GM12878 (cell line): ENCODE data around the gene PCF11. TPM values are rescaled to one million over a fixed set of nuclear protein-coding genes. Genes with fewer than 3 reads are reported as not detected.

ENCODE experiments used
- ATAC-seq: fragments of 200-7000 bp; cut with Tn5 transposase; 3 replicates; pipeline ENCODE4 v1.9.1; 2020; ENCODE audit warnings: mild to moderate bottlenecking, moderate library complexity
- BruUV-seq: library from RNA; stranded (reverse); fragments of 400-500 nt; replicated peaks from 2 replicates; lab custom pipeline; 2021; lab: Mats Ljungman, UMichigan
- CTCF ChIA-PET: fragments of 300-600 bp; sonication (Branson Sonifier 250); formaldehyde crosslinking; extraction: SDS; loops from one replicate; lab custom pipeline; 2021; ENCODE audit warnings: inconsistent platforms; lab: Yijun Ruan, JAX
- POLR2A ChIA-PET: fragments of 350-600 bp; formaldehyde crosslinking; extraction: SDS; loops from one replicate; lab custom pipeline; 2021; ENCODE audit warnings: inconsistent platforms; lab: Charles Lee
- RAD21 ChIA-PET: fragments of 300-600 bp; sonication (Branson Sonifier 250); formaldehyde crosslinking; loops from one replicate; lab custom pipeline; 2023; ENCODE audit warnings: antibody characterized with exemption; ENCODE audit not compliant: unreplicated experiment; lab: Charles Lee
- SMC1A ChIA-PET: fragments of 300-600 bp; sonication (Branson Sonifier 250); formaldehyde crosslinking; loops from one replicate; lab custom pipeline; 2023; ENCODE audit not compliant: unreplicated experiment, uncharacterized antibody; lab: Charles Lee
- DNase-seq: peaks from one replicate; pipeline ENCODE4 v3.0.0-alpha.2; 2011; ENCODE audit warnings: low read depth, low spot score
- FAIRE-seq: peaks from 3 replicates; lab custom pipeline; 2011; peaks lifted over from hg19 to GRCh38; lab: Jason Lieb, UNC
- H2AFZ ChIP-seq: 2 replicates; pipeline ENCODE4 v1.6.0; 2011; ENCODE audit warnings: low read depth, low read length, control low read depth; ENCODE audit not compliant: control insufficient read depth
- H3K27ac ChIP-seq: 2 replicates; pipeline ENCODE4 v1.5.1; 2011; ENCODE audit warnings: control low read depth; ENCODE audit not compliant: control insufficient read depth, insufficient read depth
- H3K27me3 ChIP-seq, 2 experiments: replicated peaks in 1 of 2; 2 replicates each; pipeline versions ENCODE4 v1.6.0 to v1.6.1; 2011; ENCODE audit warnings: low read length in 1 of 2; ENCODE audit not compliant: control insufficient read depth in 2 of 2, insufficient read depth in 2 of 2
- H3K36me3 ChIP-seq, 2 experiments: 2 replicates each; pipeline ENCODE4 v1.5.1; 2011; ENCODE audit warnings: low read length in 1 of 2; ENCODE audit not compliant: control insufficient read depth in 2 of 2, insufficient read depth in 2 of 2
- H3K4me1 ChIP-seq: 2 replicates; pipeline ENCODE4 v1.6.1; 2011; ENCODE audit warnings: mild to moderate bottlenecking, low read length, moderate library complexity, mixed read lengths; ENCODE audit not compliant: control insufficient read depth, insufficient read depth
- H3K4me2 ChIP-seq: 2 replicates; pipeline ENCODE4 v1.6.0; 2011; ENCODE audit warnings: control low read depth; ENCODE audit not compliant: control insufficient read depth, insufficient read depth
- H3K4me3 ChIP-seq: fragments of 200-600 bp; sonication (generic); 2 replicates; pipeline ENCODE4 v1.5.1; 2016
- H3K79me2 ChIP-seq: 2 replicates; pipeline ENCODE4 v1.6.0; 2011; ENCODE audit warnings: low read length; ENCODE audit not compliant: control insufficient read depth, insufficient read depth
- H3K9ac ChIP-seq: 2 replicates; pipeline ENCODE4 v1.8.0; 2011; ENCODE audit warnings: low read length, control low read depth, mixed read lengths; ENCODE audit not compliant: control insufficient read depth, insufficient read depth
- H3K9me3 ChIP-seq: replicated peaks from 3 replicates; pipeline ENCODE4 v1.5.1; 2011; ENCODE audit warnings: mild to moderate bottlenecking, low read length; ENCODE audit not compliant: control insufficient read depth, insufficient read depth
- H4K20me1 ChIP-seq: 2 replicates; pipeline ENCODE4 v1.6.0; 2011; ENCODE audit not compliant: control insufficient read depth, insufficient read depth
- EGR1 ChIP-seq, 2 experiments: IDR thresholded peaks; 1 replicate in 1 of 2; 2 replicates in 1 of 2; pipeline ENCODE4 v1.6.1; 2011 to 2012; ENCODE audit warnings: low read depth in 2 of 2, low read length in 2 of 2, borderline replicate concordance in 1 of 2, mild to moderate bottlenecking in 1 of 2, moderate library complexity in 1 of 2
- ETV6 ChIP-seq, 2 experiments: fragments of 450-650 bp in 1 of 2; IDR thresholded peaks in 1 of 2; conservative IDR thresholded peaks in 1 of 2; 2 replicates each; pipeline ENCODE4 v1.6.1; 2014; ENCODE audit warnings: antibody characterized with exemption in 1 of 2, borderline replicate concordance in 1 of 2, low read depth in 1 of 2, mild to moderate bottlenecking in 1 of 2, moderate library complexity in 1 of 2
- IRF4 ChIP-seq: IDR thresholded peaks from 2 replicates; pipeline ENCODE4 v1.6.1; 2011; ENCODE audit warnings: low read depth, low read length
- KDM1A ChIP-seq: fragments of 200-600 bp; sonication (generic); IDR thresholded peaks from 2 replicates; pipeline ENCODE4 v1.6.1; 2016; ENCODE audit warnings: borderline replicate concordance
- MEF2A ChIP-seq: IDR thresholded peaks from 2 replicates; pipeline ENCODE4 v1.6.1; 2011; ENCODE audit warnings: low read depth, mild to moderate bottlenecking, low read length, moderate library complexity; ENCODE audit not compliant: insufficient read depth
- NR2C2 ChIP-seq: IDR thresholded peaks from 2 replicates; pipeline ENCODE4 v1.6.1; 2011; ENCODE audit warnings: borderline replicate concordance, low read depth; ENCODE audit not compliant: control insufficient read depth, insufficient read length
- STAT1 ChIP-seq: fragments of 450-650 bp; conservative IDR thresholded peaks from 2 replicates; pipeline ENCODE4 v1.6.1; 2014; ENCODE audit warnings: antibody characterized with exemption, mild to moderate bottlenecking
- TCF3 ChIP-seq: IDR thresholded peaks from 2 replicates; pipeline ENCODE4 v1.6.1; 2012; ENCODE audit warnings: low read depth, mild to moderate bottlenecking, low read length, borderline replicate concordance; ENCODE audit not compliant: insufficient read depth
- TCF7 ChIP-seq: IDR thresholded peaks from 2 replicates; pipeline ENCODE4 v1.6.1; 2014; ENCODE audit warnings: antibody characterized with exemption, borderline replicate concordance
- YBX1 ChIP-seq: fragments of 450-650 bp; IDR thresholded peaks from 2 replicates; pipeline ENCODE4 v1.6.1; 2016; ENCODE audit warnings: antibody characterized with exemption
- WGBS: methylation state at CpG from one replicate; pipeline ENCODE4 v1.1.6; 2016; ENCODE audit warnings: low lambda C conversion rate; ENCODE audit not compliant: insufficient replicate concordance, insufficient coverage; ENCODE audit errors: missing lambda C conversion rate; 5-methylcytosine and 5-hydroxymethylcytosine counted together
- in situ Hi-C: fragments of 300-500 bp; cut with MboI; formaldehyde crosslinking; loops from 9 replicates; pipeline ENCODE4 v1.14.3; 2018; ENCODE audit warnings: mixed read lengths
- intact Hi-C: fragments of 100-400 bp; cut with micrococcal nuclease; formaldehyde crosslinking; loops from one replicate; pipeline ENCODE4 v1.14.2; 2022; ENCODE audit not compliant: unreplicated experiment
- polyA plus RNA-seq, 11 experiments: library from polyadenylated mRNA; depleted of rRNA in 4 of 11; unstranded in 6 of 11; stranded (reverse) in 5 of 11; fragments of >200 nt; fragmentation: Nextera tagmentation in 4 of 11; fragmentation: Illumina TruSeq in 1 of 11; extraction: Ambion mirVana in 4 of 11; extraction: Trizol in 1 of 11; gene quantifications; 1 replicate in 1 of 11; 2 replicates in 10 of 11; pipeline versions ENCODE4 v1.2.1 to v1.2.3, GENCODE V29; 2011 to 2016; ENCODE audit warnings: inconsistent platforms in 2 of 11, missing spikeins in 2 of 11, low read depth in 1 of 11
- total RNA-seq, 4 experiments: library from RNA; depleted of rRNA in 3 of 4; stranded (reverse); fragments of >200 nt in 3 of 4; fragmentation: Illumina TruSeq in 1 of 4; extraction: Trizol in 1 of 4; gene quantifications; 2 replicates each; pipeline versions ENCODE4 v1.2.1 to v1.2.3, GENCODE V29; 2013 to 2021
- TF ChIP-seq, protein P1 (sequence below): fragments of 450-650 bp; formaldehyde crosslinking; IDR thresholded peaks from 2 replicates; pipeline ENCODE4 v1.5.0; 2022; ENCODE audit warnings: mild to moderate bottlenecking, missing genetic modification characterization
- TF ChIP-seq, protein P2 (sequence below): fragments of 450-650 bp; IDR thresholded peaks from 2 replicates; pipeline ENCODE4 v1.6.1; 2017; ENCODE audit warnings: mild to moderate bottlenecking, low read depth, inconsistent platforms; ENCODE audit not compliant: poor library complexity, severe bottlenecking
- TF ChIP-seq, protein P3 (sequence below): fragments of 450-650 bp; conservative IDR thresholded peaks from 2 replicates; pipeline ENCODE4 v1.6.1; 2017; ENCODE audit warnings: mild to moderate bottlenecking, moderate library complexity

The PCF11 gene
- total and polyA plus RNA-seq, 10 of the 15 experiments (the other 5 are each of a cell fraction or from before 2014, with no cell fraction given), result 9.2 to 90.4 (median 48.0) TPM

DNA sequence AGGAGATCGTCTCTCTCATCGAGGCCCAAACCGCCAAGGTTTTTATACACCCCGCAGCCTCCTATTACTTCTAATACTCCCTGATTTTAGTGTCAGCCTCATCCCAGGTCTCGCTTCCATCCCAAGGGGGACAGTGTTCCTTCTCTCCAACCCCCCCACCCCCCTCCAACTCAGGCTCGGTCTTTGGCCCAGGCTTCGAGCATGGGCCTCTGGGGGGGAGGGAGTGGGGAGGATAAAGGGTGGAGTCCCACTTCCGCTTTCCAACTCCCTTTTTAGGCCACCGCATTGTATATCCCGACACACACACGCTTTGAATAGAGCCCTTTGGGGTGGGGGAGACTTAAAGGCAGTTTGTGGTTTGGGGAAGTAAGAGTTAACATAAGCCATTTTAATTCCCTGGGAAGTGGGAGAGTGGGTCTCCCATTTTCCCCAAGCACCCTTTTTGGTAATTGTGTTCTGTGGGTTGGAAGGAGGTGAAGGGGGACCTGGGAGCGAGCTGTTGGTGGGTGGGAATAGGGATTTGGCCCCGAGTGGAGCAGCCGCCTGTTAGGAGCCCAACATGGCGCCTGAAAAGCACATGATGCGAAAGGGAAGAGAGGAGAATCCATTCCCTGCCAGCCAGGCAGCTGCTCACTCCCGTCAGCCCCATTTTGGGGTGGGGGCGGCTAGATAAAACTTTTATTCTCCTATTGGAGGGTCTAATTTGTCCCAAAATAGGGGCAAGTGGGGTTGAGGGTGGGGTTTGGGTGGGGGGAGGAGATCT is 844 bp downstream of the PCF11 start:
- Histone ChIP-seq H3K36me3 (peaks cover 0 to 13% of the 10 kb centered on the region in 2 experiments; a peak in 2 of 4 replicates), H3K4me1 (peaks cover 3% of the 10 kb centered on the region)
- RAD21 ChIA-PET, result interaction anchor here (1.0 to 2.9 kb wide), 12 partner anchors 41 to 257 kb away, joined by 3 to 27 read pairs (median 7); partner anchors contain the start of genes DDIAS, PRCP and RAB30
- no peak for TF ChIP-seq STAT1
- TF ChIP-seq, protein P1, sequence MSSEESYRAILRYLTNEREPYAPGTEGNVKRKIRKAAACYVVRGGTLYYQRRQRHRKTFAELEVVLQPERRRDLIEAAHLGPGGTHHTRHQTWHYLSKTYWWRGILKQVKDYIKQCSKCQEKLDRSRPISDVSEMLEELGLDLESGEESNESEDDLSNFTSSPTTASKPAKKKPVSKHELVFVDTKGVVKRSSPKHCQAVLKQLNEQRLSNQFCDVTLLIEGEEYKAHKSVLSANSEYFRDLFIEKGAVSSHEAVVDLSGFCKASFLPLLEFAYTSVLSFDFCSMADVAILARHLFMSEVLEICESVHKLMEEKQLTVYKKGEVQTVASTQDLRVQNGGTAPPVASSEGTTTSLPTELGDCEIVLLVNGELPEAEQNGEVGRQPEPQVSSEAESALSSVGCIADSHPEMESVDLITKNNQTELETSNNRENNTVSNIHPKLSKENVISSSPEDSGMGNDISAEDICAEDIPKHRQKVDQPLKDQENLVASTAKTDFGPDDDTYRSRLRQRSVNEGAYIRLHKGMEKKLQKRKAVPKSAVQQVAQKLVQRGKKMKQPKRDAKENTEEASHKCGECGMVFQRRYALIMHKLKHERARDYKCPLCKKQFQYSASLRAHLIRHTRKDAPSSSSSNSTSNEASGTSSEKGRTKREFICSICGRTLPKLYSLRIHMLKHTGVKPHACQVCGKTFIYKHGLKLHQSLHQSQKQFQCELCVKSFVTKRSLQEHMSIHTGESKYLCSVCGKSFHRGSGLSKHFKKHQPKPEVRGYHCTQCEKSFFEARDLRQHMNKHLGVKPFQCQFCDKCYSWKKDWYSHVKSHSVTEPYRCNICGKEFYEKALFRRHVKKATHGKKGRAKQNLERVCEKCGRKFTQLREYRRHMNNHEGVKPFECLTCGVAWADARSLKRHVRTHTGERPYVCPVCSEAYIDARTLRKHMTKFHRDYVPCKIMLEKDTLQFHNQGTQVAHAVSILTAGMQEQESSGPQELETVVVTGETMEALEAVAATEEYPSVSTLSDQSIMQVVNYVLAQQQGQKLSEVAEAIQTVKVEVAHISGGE (CRISPR knock-in tag), result no peak
- no peak for TF ChIP-seq YBX1
- no peak for TF ChIP-seq TCF7
- no peak for TF ChIP-seq KDM1A
- no peak for TF ChIP-seq MEF2A
- TF ChIP-seq, protein P2, sequence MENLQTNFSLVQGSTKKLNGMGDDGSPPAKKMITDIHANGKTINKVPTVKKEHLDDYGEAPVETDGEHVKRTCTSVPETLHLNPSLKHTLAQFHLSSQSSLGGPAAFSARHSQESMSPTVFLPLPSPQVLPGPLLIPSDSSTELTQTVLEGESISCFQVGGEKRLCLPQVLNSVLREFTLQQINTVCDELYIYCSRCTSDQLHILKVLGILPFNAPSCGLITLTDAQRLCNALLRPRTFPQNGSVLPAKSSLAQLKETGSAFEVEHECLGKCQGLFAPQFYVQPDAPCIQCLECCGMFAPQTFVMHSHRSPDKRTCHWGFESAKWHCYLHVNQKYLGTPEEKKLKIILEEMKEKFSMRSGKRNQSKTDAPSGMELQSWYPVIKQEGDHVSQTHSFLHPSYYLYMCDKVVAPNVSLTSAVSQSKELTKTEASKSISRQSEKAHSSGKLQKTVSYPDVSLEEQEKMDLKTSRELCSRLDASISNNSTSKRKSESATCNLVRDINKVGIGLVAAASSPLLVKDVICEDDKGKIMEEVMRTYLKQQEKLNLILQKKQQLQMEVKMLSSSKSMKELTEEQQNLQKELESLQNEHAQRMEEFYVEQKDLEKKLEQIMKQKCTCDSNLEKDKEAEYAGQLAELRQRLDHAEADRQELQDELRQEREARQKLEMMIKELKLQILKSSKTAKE, result peak; percentile 48
- TF ChIP-seq EGR1 (IDR thresholded peaks at IDR 0.05; ENCODE audit: borderline replicate concordance in 1 of 2, low read depth in 2 of 2, low read length in 2 of 2), result no peak
- TF ChIP-seq, protein P3, sequence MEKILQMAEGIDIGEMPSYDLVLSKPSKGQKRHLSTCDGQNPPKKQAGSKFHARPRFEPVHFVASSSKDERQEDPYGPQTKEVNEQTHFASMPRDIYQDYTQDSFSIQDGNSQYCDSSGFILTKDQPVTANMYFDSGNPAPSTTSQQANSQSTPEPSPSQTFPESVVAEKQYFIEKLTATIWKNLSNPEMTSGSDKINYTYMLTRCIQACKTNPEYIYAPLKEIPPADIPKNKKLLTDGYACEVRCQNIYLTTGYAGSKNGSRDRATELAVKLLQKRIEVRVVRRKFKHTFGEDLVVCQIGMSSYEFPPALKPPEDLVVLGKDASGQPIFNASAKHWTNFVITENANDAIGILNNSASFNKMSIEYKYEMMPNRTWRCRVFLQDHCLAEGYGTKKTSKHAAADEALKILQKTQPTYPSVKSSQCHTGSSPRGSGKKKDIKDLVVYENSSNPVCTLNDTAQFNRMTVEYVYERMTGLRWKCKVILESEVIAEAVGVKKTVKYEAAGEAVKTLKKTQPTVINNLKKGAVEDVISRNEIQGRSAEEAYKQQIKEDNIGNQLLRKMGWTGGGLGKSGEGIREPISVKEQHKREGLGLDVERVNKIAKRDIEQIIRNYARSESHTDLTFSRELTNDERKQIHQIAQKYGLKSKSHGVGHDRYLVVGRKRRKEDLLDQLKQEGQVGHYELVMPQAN, result 0 out of 2 replicates have a peak, but pooled peaks have one; percentile 31
- TF ChIP-seq TCF3, result no peak
- no peak for TF ChIP-seq ETV6 (conservative IDR thresholded peaks at IDR 0.05 in 1 of 2, IDR thresholded peaks at IDR 0.05 in 1 of 2; ENCODE audit: borderline replicate concordance in 1 of 2, low read depth in 1 of 2)
- TF ChIP-seq IRF4, result no peak
- no peak for TF ChIP-seq NR2C2

More for the DNA sequence above, 844 bp downstream of the PCF11 start:
- Histone ChIP-seq H3K9me3 (no peaks in the 10 kb centered on the region), H3K79me2 (peaks cover 62% of the 10 kb centered on the region), H4K20me1 (peaks cover 2% of the 10 kb centered on the region), H3K27ac (peak overlapping the region; percentile 99), H3K4me2 (peak overlapping the region; percentile 53), H3K9ac (peak overlapping the region; percentile 97), H3K4me3 (peak overlapping the region; percentile 98), H2AFZ (no peak overlapping the region), H3K27me3 (no peaks in the 10 kb centered on the region)
- ChIA-PET POLR2A (interaction anchor here (0.8 to 4.1 kb wide), 19 partner anchors 10 to 257 kb away, joined by 3 to 42 read pairs (median 6); partner anchors contain the start of genes ANKRD42, CCDC90B, DDIAS and PRCP), CTCF (interaction anchor here (0.7 to 4.3 kb wide), 7 partner anchors 12 to 151 kb away, joined by 3 to 18 read pairs (median 3); no protein-coding TSS in a partner anchor), SMC1A (interaction anchor here (0.9 to 3.9 kb wide), 10 partner anchors 29 to 256 kb away, joined by 3 to 48 read pairs (median 6); partner anchors contain the start of genes DDIAS and RAB30)
- under 1% methylated on average over 18 of the region's 18 CpGs for WGBS
- intact Hi-C loops (loop anchor here (2.0 to 5.0 kb wide), 5 partner anchors 41 to 255 kb away; partner anchors contain the start of genes DDIAS and PRCP), in situ Hi-C loops (loop anchor here (5.0 kb wide), 2 partner anchors 85 to 255 kb away; partner anchors contain the start of genes DDIAS, PRCP and RAB30)
- FAIRE-seq, result no peak
- peak; percentile 41 for ATAC-seq
- no TSS peak for BruUV-seq
- DNase-seq, result no peak
